K562 (cell line): ENCODE measurements around the gene GNAI3. TPM values are rescaled to one million over a fixed set of nuclear protein-coding genes. Genes with fewer than 3 reads are reported as not detected.

Experiments
- DLX4 ChIP-seq: fragments of 250-450 bp; sonication (Bioruptor Pico); IDR thresholded peaks from 2 replicates; pipeline ENCODE4 v1.6.1; 2021; ENCODE audit warnings: mild to moderate bottlenecking
- FOXA3 ChIP-seq, 2 experiments: fragments of 450-650 bp in 1 of 2; sonication (generic) in 1 of 2; formaldehyde crosslinking; IDR thresholded peaks in 1 of 2; conservative IDR thresholded peaks in 1 of 2; 2 replicates each; pipeline versions ENCODE4 v1.4.0 to v1.8.0; 2020 to 2022; ENCODE audit warnings: mild to moderate bottlenecking in 2 of 2, missing genetic modification reagents in 1 of 2
- NEUROD1 ChIP-seq: fragments of 150-350 bp; IDR thresholded peaks from 2 replicates; pipeline ENCODE4 v1.6.1; 2014; ENCODE audit warnings: borderline replicate concordance, low read length, low read depth; ENCODE audit not compliant: partially characterized antibody
- POLR2A ChIP-seq: fragments of 450-650 bp; conservative IDR thresholded peaks from 2 replicates; pipeline ENCODE4 v1.6.1; 2016
- RBM22 ChIP-seq: fragments of 200-400 bp; formaldehyde crosslinking; IDR thresholded peaks from 2 replicates; pipeline ENCODE4 v1.6.1; 2018; ENCODE audit warnings: low read length, low read depth; ENCODE audit not compliant: poor library complexity, severe bottlenecking
- SUPT5H ChIP-seq: fragments of 450-650 bp; IDR thresholded peaks from 2 replicates; pipeline ENCODE4 v1.6.1; 2016
- ZBTB33 ChIP-seq: sonication (generic); formaldehyde crosslinking; IDR thresholded peaks from 2 replicates; pipeline ENCODE4 v1.8.1; 2023; ENCODE audit warnings: mild to moderate bottlenecking, missing genetic modification reagents
- ZNF696 ChIP-seq: fragments of 250-450 bp; sonication (Bioruptor Pico); conservative IDR thresholded peaks from 2 replicates; pipeline ENCODE4 v1.4.0; 2020; ENCODE audit warnings: mild to moderate bottlenecking, moderate library complexity
- polyA plus RNA-seq, 8 experiments: library from polyadenylated mRNA; depleted of rRNA in 4 of 8; stranded (reverse) in 5 of 8; unstranded in 3 of 8; fragments of >200 nt; fragmentation: Nextera tagmentation in 2 of 8; fragmentation: Illumina TruSeq in 1 of 8; extraction: Ambion mirVana in 2 of 8; extraction: Trizol in 1 of 8; gene quantifications; 2 replicates each; pipeline versions ENCODE4 v1.2.1 to v1.2.3, GENCODE V29; 2011 to 2014; ENCODE audit warnings: inconsistent platforms in 1 of 8, missing spikeins in 1 of 8
- total RNA-seq, 7 experiments: library from RNA; depleted of rRNA in 6 of 7; stranded (reverse); fragments of >200 nt in 6 of 7; fragmentation: Illumina TruSeq in 2 of 7; extraction: Trizol in 2 of 7; gene quantifications; 2 replicates each; pipeline versions ENCODE4 v1.2.1 to v1.2.3, GENCODE V29; 2011 to 2021; ENCODE audit warnings: low replicate concordance in 1 of 7

Gene GNAI3
- total and polyA plus RNA-seq, 9 of the 15 experiments (the other 6 are each of a cell fraction or from before 2014, with no cell fraction given): 6.3 to 13.2 (median 8.9) TPM

- no peak for TF ChIP-seq ZBTB33 (CRISPR knock-in tag)
- TF ChIP-seq RBM22: no peak
- no peak for TF ChIP-seq ZNF696 (CRISPR knock-in tag)
- TF ChIP-seq DLX4: no peak
- 0 out of 2 replicates have a peak, but pooled peaks have one; percentile 22 for TF ChIP-seq SUPT5H
- TF ChIP-seq NEUROD1: peak; percentile 12
- 0 out of 2 replicates have a peak, but pooled peaks have one; percentile 40 for TF ChIP-seq POLR2A
- no peak for TF ChIP-seq FOXA3 (CRISPR knock-in tag; conservative IDR thresholded peaks at IDR 0.05 in 1 of 2, IDR thresholded peaks at IDR 0.05 in 1 of 2)
These were observed 1.9 kb upstream of the GNAI3 start (continued) for GRCh38 chr1:109546311-109547109.
